ENCODE measurements around the gene KANSL1. TPM values are rescaled to one million over a fixed set of nuclear protein-coding genes. Genes with fewer than 3 reads are reported as not detected.
A peak's percentile ranks its signal among the peaks of the same experiment; 100 is the strongest.

KANSL1 gene
- total and polyA plus RNA-seq, 9 of the 15 experiments (the other 6 are each of a cell fraction or from before 2014, with no cell fraction given) = 3.6 to 55.4 (median 31.8) TPM

GRCh38 chr17:46078675-46079074, 114.6 kb downstream of the KANSL1 start:
- POLR2A ChIA-PET = interaction anchor here (0.5 to 1.6 kb wide), 7 partner anchors 12 to 103 kb away, joined by 3 to 5 read pairs (median 4); no protein-coding TSS in a partner anchor
- peaks cover 35% of the 10 kb centered on the region for H3K36me3 ChIP-seq (ENCODE audit: control insufficient read depth, insufficient read depth, low read length)
- TF ChIP-seq ZNF140 (CRISPR knock-in tag; IDR thresholded peaks at IDR 0.05) (no peak), HBP1 (CRISPR knock-in tag; IDR thresholded peaks at IDR 0.05) (no peak), CBX1 (IDR thresholded peaks at IDR 0.05; ENCODE audit: low read depth) (no peak), ZNF740 (CRISPR knock-in tag; IDR thresholded peaks at IDR 0.05) (no peak), ZNF740 (tag; IDR thresholded peaks at IDR 0.05) (no peak), ARID1B (IDR thresholded peaks at IDR 0.05) (peak; percentile 77), NFRKB (IDR thresholded peaks at IDR 0.05; ENCODE audit: low read depth) (0 out of 2 replicates have a peak, but pooled peaks have one; percentile 22), ZNF639 (CRISPR knock-in tag; conservative IDR thresholded peaks at IDR 0.05 in 1 of 2, IDR thresholded peaks at IDR 0.05 in 1 of 2) (no peak), SOX6 (IDR thresholded peaks at IDR 0.05) (peak; percentile 40; the same call in 1 of the 2 replicates), LEF1 (IDR thresholded peaks at IDR 0.05) (peak; percentile 66; the same call in 1 of the 2 replicates), ELF4 (CRISPR knock-in tag; IDR thresholded peaks at IDR 0.05) (no peak), RBM17 (IDR thresholded peaks at IDR 0.05; ENCODE audit: borderline replicate concordance, low read depth, low read length) (no peak), NBN (IDR thresholded peaks at IDR 0.05; ENCODE audit: low read depth) (0 out of 2 replicates have a peak, but pooled peaks have one; percentile 62), GTF3C2 (IDR thresholded peaks at IDR 0.05; ENCODE audit: borderline replicate concordance, extremely low read depth, insufficient read length) (no peak), CCNT2 (IDR thresholded peaks at IDR 0.05; ENCODE audit: borderline replicate concordance, extremely low read depth, insufficient read length, low read depth, low read length) (no peak), ZKSCAN8 (CRISPR knock-in tag; IDR thresholded peaks at IDR 0.05) (0 out of 2 replicates have a peak, but pooled peaks have one; percentile 30)

More at GRCh38 chr17:46078675-46079074, 114.6 kb downstream of the KANSL1 start:
- no TSS peak for BruUV-seq (replicated peaks)
- Histone ChIP-seq H3K9me1 (ENCODE audit: control insufficient read depth, insufficient read depth, low read length) (no peaks in the 10 kb centered on the region), H3K27ac (ENCODE audit: extremely low read depth, low read depth, low read length) (peak overlapping the region; percentile 85), H3K27me3 (ENCODE audit: control insufficient read depth in 2 of 2, insufficient read depth in 2 of 2, low read length in 2 of 2) (no peaks in the 10 kb centered on the region), H3K9ac (ENCODE audit: insufficient read depth in 1 of 2, low read depth in 2 of 2, low read length in 2 of 2) (peak overlapping the region in 1 of 2 experiments; percentile 61; a peak in 2 of 4 replicates), H3K4me2 (ENCODE audit: insufficient read depth, low read length) (peak overlapping the region; percentile 67), H3K9me3 (replicated peaks; ENCODE audit: control insufficient read depth, insufficient read depth, low read depth, low read length) (no peaks in the 10 kb centered on the region), H4K20me1 (replicated peaks; ENCODE audit: control insufficient read depth, insufficient read depth, low read length) (no peaks in the 10 kb centered on the region), H3K79me2 (ENCODE audit: control insufficient read depth, insufficient read depth, low read length) (peaks cover 95% of the 10 kb centered on the region), H2AFZ (ENCODE audit: low read depth, low read length) (peak overlapping the region; percentile 40), H3K4me3 (no peak overlapping the region), H3K4me1 (replicated peaks in 1 of 2; ENCODE audit: control insufficient read depth in 2 of 2, insufficient read depth in 2 of 2, low read length in 2 of 2) (peaks cover 27 to 58% of the 10 kb centered on the region in 2 experiments)
- peak; percentile 94 for FAIRE-seq
- 0% methylated on average over 4 of the region's 4 CpGs for WGBS (ENCODE audit: insufficient coverage, low coverage, missing lambda C conversion rate)
- intact Hi-C loops (cut with micrococcal nuclease) (no loop called here), in situ Hi-C loops (cut with MboI) (no loop called here)
- ATAC-seq = peak; percentile 88
- peak in 3 of 4 experiments; percentile 23 to 85 (median 70) for DNase-seq (ENCODE audit: extremely low read depth in 1 of 4, low spot score in 3 of 4)
- CTCF ChIA-PET (ENCODE audit: low intra/inter-chr PET ratio) = no interaction called here

Measured in K562 (cell line).